WTC11 (cell line): ENCODE results near the gene CEP126. TPM values are rescaled to one million over a fixed set of nuclear protein-coding genes. Genes with fewer than 3 reads are reported as not detected.

Experiments used
- ATAC-seq: fragments of 200-7000 bp; cut with Tn5 transposase; 2 replicates; pipeline ENCODE4 v1.10.0; 2021; ENCODE audit warnings: mild to moderate bottlenecking, moderate library complexity
- CTCF ChIA-PET: fragments of 300-600 bp; sonication (Branson Sonifier 250); formaldehyde crosslinking; loops from one replicate; lab custom pipeline; 2021; ENCODE audit warnings: antibody characterized with exemption; lab: Charles Lee
- POLR2A ChIA-PET: fragments of 350-600 bp; sonication (Branson Sonifier 250); formaldehyde crosslinking; loops from one replicate; lab custom pipeline; 2021; ENCODE audit warnings: antibody characterized with exemption; lab: Charles Lee
- DNase-seq: peaks from one replicate; pipeline ENCODE4 v3.0.0; 2021; ENCODE audit warnings: low spot score
- H3K27ac Mint-ChIP-seq: 2 replicates; pipeline ENCODE4 v1.8.0; 2021; ENCODE audit warnings: mixed read lengths
- H3K27me3 Mint-ChIP-seq: 2 replicates; pipeline ENCODE4 v1.8.0; 2021; ENCODE audit warnings: low read depth, mild to moderate bottlenecking, moderate library complexity, mixed read lengths
- H3K36me3 Mint-ChIP-seq: 2 replicates; pipeline ENCODE4 v1.8.0; 2021; ENCODE audit warnings: mixed read lengths
- H3K4me1 Mint-ChIP-seq: 2 replicates; pipeline ENCODE4 v1.8.0; 2022; ENCODE audit warnings: mixed read lengths
- H3K4me3 Mint-ChIP-seq: 2 replicates; pipeline ENCODE4 v1.8.0; 2021; ENCODE audit warnings: mild to moderate bottlenecking, moderate library complexity, mixed read lengths
- H3K9me3 Mint-ChIP-seq: 2 replicates; pipeline ENCODE4 v1.8.0; 2021; ENCODE audit warnings: mixed read lengths
- ATF1 ChIP-seq: sonication (generic); formaldehyde crosslinking; IDR thresholded peaks from 2 replicates; pipeline ENCODE4 v1.8.1; 2023; ENCODE audit warnings: mild to moderate bottlenecking, moderate library complexity, missing genetic modification reagents
- ETV6 ChIP-seq: sonication (generic); formaldehyde crosslinking; IDR thresholded peaks from 2 replicates; pipeline ENCODE4 v1.8.1; 2022; ENCODE audit warnings: mild to moderate bottlenecking, missing genetic modification reagents
- FOXK1 ChIP-seq: sonication (generic); formaldehyde crosslinking; IDR thresholded peaks from 2 replicates; pipeline ENCODE4 v1.8.0; 2022; ENCODE audit warnings: mild to moderate bottlenecking, moderate library complexity, missing genetic modification reagents
- FOXP1 ChIP-seq: sonication (generic); formaldehyde crosslinking; IDR thresholded peaks from 2 replicates; pipeline ENCODE4 v1.8.0; 2022; ENCODE audit warnings: missing genetic modification reagents, mild to moderate bottlenecking, moderate library complexity, borderline replicate concordance
- HMGA2 ChIP-seq: fragments of 250-450 bp; sonication (Bioruptor Pico); IDR thresholded peaks from 2 replicates; pipeline ENCODE4 v1.4.0; 2021; ENCODE audit warnings: mild to moderate bottlenecking, moderate library complexity
- KAT7 ChIP-seq: sonication (generic); formaldehyde crosslinking; IDR thresholded peaks from 2 replicates; pipeline ENCODE4 v1.8.1; 2023; ENCODE audit warnings: missing genetic modification reagents, mild to moderate bottlenecking, borderline replicate concordance
- MYBL2 ChIP-seq: sonication (generic); formaldehyde crosslinking; IDR thresholded peaks from 2 replicates; pipeline ENCODE4 v1.8.1; 2023; ENCODE audit warnings: mild to moderate bottlenecking, moderate library complexity, missing genetic modification reagents
- NR2C2 ChIP-seq: sonication (generic); formaldehyde crosslinking; IDR thresholded peaks from 2 replicates; pipeline ENCODE4 v1.8.0; 2022; ENCODE audit warnings: mild to moderate bottlenecking, missing genetic modification reagents
- PRRX2 ChIP-seq: fragments of 250-450 bp; sonication (Bioruptor Pico); IDR thresholded peaks from 2 replicates; pipeline ENCODE4 v1.8.0; 2021; ENCODE audit warnings: mild to moderate bottlenecking
- RELA ChIP-seq: sonication (generic); formaldehyde crosslinking; IDR thresholded peaks from 2 replicates; pipeline ENCODE4 v1.8.1; 2022; ENCODE audit warnings: missing genetic modification reagents, mild to moderate bottlenecking, borderline replicate concordance
- RORB ChIP-seq: fragments of 250-450 bp; sonication (Bioruptor Pico); IDR thresholded peaks from 2 replicates; pipeline ENCODE4 v1.9.0; 2021; ENCODE audit warnings: mild to moderate bottlenecking
- SMAD4 ChIP-seq: sonication (generic); formaldehyde crosslinking; IDR thresholded peaks from 2 replicates; pipeline ENCODE4 v1.8.0; 2022; ENCODE audit warnings: mild to moderate bottlenecking, missing genetic modification reagents
- SOX15 ChIP-seq: fragments of 250-450 bp; sonication (Bioruptor Pico); IDR thresholded peaks from 2 replicates; pipeline ENCODE4 v1.9.0; 2021; ENCODE audit warnings: mild to moderate bottlenecking
- ZBTB21 ChIP-seq: sonication (generic); formaldehyde crosslinking; IDR thresholded peaks from 2 replicates; pipeline ENCODE4 v1.8.1; 2023; ENCODE audit warnings: mild to moderate bottlenecking, missing genetic modification reagents, borderline replicate concordance
- ZNF232 ChIP-seq: sonication (generic); formaldehyde crosslinking; IDR thresholded peaks from 2 replicates; pipeline ENCODE4 v1.8.0; 2022; ENCODE audit warnings: mild to moderate bottlenecking, missing genetic modification reagents
- ZNF396 ChIP-seq: fragments of 250-450 bp; sonication (Bioruptor Pico); IDR thresholded peaks from 2 replicates; pipeline ENCODE4 v1.8.0; 2021; ENCODE audit warnings: mild to moderate bottlenecking, moderate library complexity, borderline replicate concordance
- ZNF416 ChIP-seq: fragments of 250-450 bp; sonication (Bioruptor Pico); IDR thresholded peaks from 2 replicates; pipeline ENCODE4 v1.9.0; 2021; ENCODE audit warnings: mild to moderate bottlenecking, inconsistent platforms
- ZNF671 ChIP-seq: fragments of 250-450 bp; sonication (Bioruptor Pico); IDR thresholded peaks from 2 replicates; pipeline ENCODE4 v1.8.0; 2021; ENCODE audit warnings: mild to moderate bottlenecking
- total RNA-seq: library from RNA; stranded (reverse); gene quantifications from 3 replicates; pipeline ENCODE4 v1.2.3, GENCODE V29; 2021
- TF ChIP-seq, protein P1 (sequence below): sonication (generic); formaldehyde crosslinking; IDR thresholded peaks from 2 replicates; pipeline ENCODE4 v1.8.1; 2022; ENCODE audit warnings: low read depth, mild to moderate bottlenecking, moderate library complexity, missing genetic modification reagents, borderline replicate concordance
- TF ChIP-seq, protein P2 (sequence below): sonication (generic); formaldehyde crosslinking; IDR thresholded peaks from 2 replicates; pipeline ENCODE4 v1.8.0; 2022; ENCODE audit warnings: mild to moderate bottlenecking, missing genetic modification reagents
- TF ChIP-seq, protein P3 (sequence below): sonication (generic); formaldehyde crosslinking; IDR thresholded peaks from 2 replicates; pipeline ENCODE4 v1.8.0; 2022; ENCODE audit warnings: mild to moderate bottlenecking, missing genetic modification reagents
- TF ChIP-seq, protein P4 (sequence below): sonication (generic); formaldehyde crosslinking; conservative IDR thresholded peaks from 2 replicates; pipeline ENCODE4 v1.8.1; 2022; ENCODE audit warnings: mild to moderate bottlenecking, missing genetic modification reagents
- TF ChIP-seq, protein P5 (sequence below): sonication (generic); formaldehyde crosslinking; IDR thresholded peaks from 2 replicates; pipeline ENCODE4 v1.8.1; 2023; ENCODE audit warnings: mild to moderate bottlenecking, missing genetic modification reagents, moderate library complexity
- TF ChIP-seq, protein P6 (sequence below): sonication (generic); formaldehyde crosslinking; IDR thresholded peaks from 2 replicates; pipeline ENCODE4 v1.8.1; 2023; ENCODE audit warnings: mild to moderate bottlenecking, missing genetic modification reagents, borderline replicate concordance
- TF ChIP-seq, protein P7 (sequence below): sonication (generic); formaldehyde crosslinking; IDR thresholded peaks from 2 replicates; pipeline ENCODE4 v1.8.1; 2022; ENCODE audit warnings: mild to moderate bottlenecking, moderate library complexity, missing genetic modification reagents
- TF ChIP-seq, protein P8 (sequence below): sonication (generic); formaldehyde crosslinking; IDR thresholded peaks from 2 replicates; pipeline ENCODE4 v1.8.0; 2023; ENCODE audit warnings: missing genetic modification reagents
- TF ChIP-seq, protein P9 (sequence below): sonication (generic); formaldehyde crosslinking; IDR thresholded peaks from 2 replicates; pipeline ENCODE4 v1.8.1; 2022; ENCODE audit warnings: missing genetic modification reagents, borderline replicate concordance

CEP126 gene
- total RNA-seq, 1 experiment from 2014 or later: 2.4 TPM

DNA sequence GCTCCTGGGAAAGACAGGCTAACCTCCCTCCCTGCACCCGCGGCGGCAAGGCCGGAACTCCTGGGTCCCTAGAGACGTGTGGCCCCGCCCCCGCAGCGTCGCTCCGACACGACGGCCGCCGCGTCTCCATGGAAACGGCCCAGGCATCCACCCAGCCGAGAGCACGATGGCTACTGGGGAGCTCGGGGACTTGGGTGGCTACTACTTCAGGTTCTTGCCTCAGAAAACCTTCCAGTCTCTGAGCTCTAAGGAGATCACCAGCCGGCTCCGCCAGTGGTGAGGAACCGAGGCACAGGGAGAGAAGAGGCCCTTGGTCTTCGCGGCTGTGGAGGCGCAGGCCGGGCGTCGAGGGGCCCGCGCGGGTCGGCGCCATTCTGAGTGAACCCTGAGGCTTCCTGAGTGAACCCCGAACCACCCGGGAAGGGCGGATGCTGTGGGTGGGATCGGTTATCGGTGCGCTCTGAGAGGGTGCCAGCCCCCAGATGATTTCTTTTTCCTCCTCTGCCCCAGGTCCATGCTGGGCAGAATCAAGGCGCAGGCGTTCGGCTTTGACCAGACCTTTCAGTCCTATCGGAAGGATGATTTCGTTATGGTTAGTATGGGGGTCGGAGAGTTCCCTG, 132.6 kb downstream of the CEP126 start, which contains the start of gene CFAP300:
CFAP300 (plus strand) TSS at position 133 of the 620 bp plus-strand sequence; CDS start at position 167, 34 bp downstream.
- POLR2A ChIA-PET: interaction anchor here (0.6 to 0.9 kb wide), 2 partner anchors 64 to 565 kb away, joined by 3 to 4 read pairs; no protein-coding TSS in a partner anchor
- H3K36me3 Mint-ChIP-seq: no peaks in the 10 kb centered on the region
- CTCF ChIA-PET: interaction anchor here (0.6 to 1.2 kb wide), 3 partner anchors 40 to 221 kb away, joined by 3 to 8 read pairs (median 5); no protein-coding TSS in a partner anchor
- H3K4me1 Mint-ChIP-seq: peaks cover 14% of the 10 kb centered on the region
- H3K27me3 Mint-ChIP-seq: peaks cover 16% of the 10 kb centered on the region
- H3K27ac Mint-ChIP-seq: no peak within 1 kb of the TSS
- no peaks in the 10 kb centered on the region for H3K9me3 Mint-ChIP-seq
- peak; percentile 89 for ATAC-seq
- peak within 1 kb of the TSS; percentile 75 for H3K4me3 Mint-ChIP-seq
- peak; percentile 81 for DNase-seq
- TF ChIP-seq NR2C2 (CRISPR knock-in tag) (no peak), FOXP1 (CRISPR knock-in tag) (0 out of 2 replicates have a peak, but pooled peaks have one; percentile 32), MYBL2 (0 out of 2 replicates have a peak, but pooled peaks have one; percentile 46), KAT7 (CRISPR knock-in tag) (no peak), HMGA2 (CRISPR knock-in tag) (no peak), FOXK1 (CRISPR knock-in tag) (no peak), ZNF396 (CRISPR knock-in tag) (no peak), ATF1 (CRISPR knock-in tag) (no peak), RORB (CRISPR knock-in tag) (no peak), SMAD4 (CRISPR knock-in tag) (no peak), ZNF232 (CRISPR knock-in tag) (no peak), PRRX2 (CRISPR knock-in tag) (no peak), ZBTB21 (CRISPR knock-in tag) (peak; percentile 68; the same call in 1 of the 2 replicates), ETV6 (CRISPR knock-in tag) (no peak), RELA (CRISPR knock-in tag) (no peak), ZNF671 (CRISPR knock-in tag) (no peak), ZNF416 (no peak), SOX15 (no peak)
- TF ChIP-seq, protein P1, sequence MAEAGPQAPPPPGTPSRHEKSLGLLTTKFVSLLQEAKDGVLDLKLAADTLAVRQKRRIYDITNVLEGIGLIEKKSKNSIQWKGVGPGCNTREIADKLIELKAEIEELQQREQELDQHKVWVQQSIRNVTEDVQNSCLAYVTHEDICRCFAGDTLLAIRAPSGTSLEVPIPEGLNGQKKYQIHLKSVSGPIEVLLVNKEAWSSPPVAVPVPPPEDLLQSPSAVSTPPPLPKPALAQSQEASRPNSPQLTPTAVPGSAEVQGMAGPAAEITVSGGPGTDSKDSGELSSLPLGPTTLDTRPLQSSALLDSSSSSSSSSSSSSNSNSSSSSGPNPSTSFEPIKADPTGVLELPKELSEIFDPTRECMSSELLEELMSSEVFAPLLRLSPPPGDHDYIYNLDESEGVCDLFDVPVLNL: no peak
- TF ChIP-seq, protein P2, sequence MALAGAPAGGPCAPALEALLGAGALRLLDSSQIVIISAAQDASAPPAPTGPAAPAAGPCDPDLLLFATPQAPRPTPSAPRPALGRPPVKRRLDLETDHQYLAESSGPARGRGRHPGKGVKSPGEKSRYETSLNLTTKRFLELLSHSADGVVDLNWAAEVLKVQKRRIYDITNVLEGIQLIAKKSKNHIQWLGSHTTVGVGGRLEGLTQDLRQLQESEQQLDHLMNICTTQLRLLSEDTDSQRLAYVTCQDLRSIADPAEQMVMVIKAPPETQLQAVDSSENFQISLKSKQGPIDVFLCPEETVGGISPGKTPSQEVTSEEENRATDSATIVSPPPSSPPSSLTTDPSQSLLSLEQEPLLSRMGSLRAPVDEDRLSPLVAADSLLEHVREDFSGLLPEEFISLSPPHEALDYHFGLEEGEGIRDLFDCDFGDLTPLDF: no peak
- TF ChIP-seq, protein P3, sequence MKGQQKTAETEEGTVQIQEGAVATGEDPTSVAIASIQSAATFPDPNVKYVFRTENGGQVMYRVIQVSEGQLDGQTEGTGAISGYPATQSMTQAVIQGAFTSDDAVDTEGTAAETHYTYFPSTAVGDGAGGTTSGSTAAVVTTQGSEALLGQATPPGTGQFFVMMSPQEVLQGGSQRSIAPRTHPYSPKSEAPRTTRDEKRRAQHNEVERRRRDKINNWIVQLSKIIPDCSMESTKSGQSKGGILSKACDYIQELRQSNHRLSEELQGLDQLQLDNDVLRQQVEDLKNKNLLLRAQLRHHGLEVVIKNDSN (CRISPR knock-in tag): peak; percentile 34; the same call in 1 of the 2 replicates
- TF ChIP-seq, protein P4, sequence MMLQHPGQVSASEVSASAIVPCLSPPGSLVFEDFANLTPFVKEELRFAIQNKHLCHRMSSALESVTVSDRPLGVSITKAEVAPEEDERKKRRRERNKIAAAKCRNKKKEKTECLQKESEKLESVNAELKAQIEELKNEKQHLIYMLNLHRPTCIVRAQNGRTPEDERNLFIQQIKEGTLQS (CRISPR knock-in tag): no peak
- TF ChIP-seq, protein P5, sequence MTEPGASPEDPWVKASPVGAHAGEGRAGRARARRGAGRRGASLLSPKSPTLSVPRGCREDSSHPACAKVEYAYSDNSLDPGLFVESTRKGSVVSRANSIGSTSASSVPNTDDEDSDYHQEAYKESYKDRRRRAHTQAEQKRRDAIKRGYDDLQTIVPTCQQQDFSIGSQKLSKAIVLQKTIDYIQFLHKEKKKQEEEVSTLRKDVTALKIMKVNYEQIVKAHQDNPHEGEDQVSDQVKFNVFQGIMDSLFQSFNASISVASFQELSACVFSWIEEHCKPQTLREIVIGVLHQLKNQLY (CRISPR knock-in tag): no peak
- TF ChIP-seq, protein P6, sequence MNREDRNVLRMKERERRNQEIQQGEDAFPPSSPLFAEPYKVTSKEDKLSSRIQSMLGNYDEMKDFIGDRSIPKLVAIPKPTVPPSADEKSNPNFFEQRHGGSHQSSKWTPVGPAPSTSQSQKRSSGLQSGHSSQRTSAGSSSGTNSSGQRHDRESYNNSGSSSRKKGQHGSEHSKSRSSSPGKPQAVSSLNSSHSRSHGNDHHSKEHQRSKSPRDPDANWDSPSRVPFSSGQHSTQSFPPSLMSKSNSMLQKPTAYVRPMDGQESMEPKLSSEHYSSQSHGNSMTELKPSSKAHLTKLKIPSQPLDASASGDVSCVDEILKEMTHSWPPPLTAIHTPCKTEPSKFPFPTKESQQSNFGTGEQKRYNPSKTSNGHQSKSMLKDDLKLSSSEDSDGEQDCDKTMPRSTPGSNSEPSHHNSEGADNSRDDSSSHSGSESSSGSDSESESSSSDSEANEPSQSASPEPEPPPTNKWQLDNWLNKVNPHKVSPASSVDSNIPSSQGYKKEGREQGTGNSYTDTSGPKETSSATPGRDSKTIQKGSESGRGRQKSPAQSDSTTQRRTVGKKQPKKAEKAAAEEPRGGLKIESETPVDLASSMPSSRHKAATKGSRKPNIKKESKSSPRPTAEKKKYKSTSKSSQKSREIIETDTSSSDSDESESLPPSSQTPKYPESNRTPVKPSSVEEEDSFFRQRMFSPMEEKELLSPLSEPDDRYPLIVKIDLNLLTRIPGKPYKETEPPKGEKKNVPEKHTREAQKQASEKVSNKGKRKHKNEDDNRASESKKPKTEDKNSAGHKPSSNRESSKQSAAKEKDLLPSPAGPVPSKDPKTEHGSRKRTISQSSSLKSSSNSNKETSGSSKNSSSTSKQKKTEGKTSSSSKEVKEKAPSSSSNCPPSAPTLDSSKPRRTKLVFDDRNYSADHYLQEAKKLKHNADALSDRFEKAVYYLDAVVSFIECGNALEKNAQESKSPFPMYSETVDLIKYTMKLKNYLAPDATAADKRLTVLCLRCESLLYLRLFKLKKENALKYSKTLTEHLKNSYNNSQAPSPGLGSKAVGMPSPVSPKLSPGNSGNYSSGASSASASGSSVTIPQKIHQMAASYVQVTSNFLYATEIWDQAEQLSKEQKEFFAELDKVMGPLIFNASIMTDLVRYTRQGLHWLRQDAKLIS: peak; percentile 30; the same call in 1 of the 2 replicates
- TF ChIP-seq, protein P7, sequence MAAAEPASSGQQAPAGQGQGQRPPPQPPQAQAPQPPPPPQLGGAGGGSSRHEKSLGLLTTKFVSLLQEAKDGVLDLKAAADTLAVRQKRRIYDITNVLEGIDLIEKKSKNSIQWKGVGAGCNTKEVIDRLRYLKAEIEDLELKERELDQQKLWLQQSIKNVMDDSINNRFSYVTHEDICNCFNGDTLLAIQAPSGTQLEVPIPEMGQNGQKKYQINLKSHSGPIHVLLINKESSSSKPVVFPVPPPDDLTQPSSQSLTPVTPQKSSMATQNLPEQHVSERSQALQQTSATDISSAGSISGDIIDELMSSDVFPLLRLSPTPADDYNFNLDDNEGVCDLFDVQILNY (CRISPR knock-in tag): peak; percentile 74; the same call in 1 of the 2 replicates
- TF ChIP-seq, protein P8, sequence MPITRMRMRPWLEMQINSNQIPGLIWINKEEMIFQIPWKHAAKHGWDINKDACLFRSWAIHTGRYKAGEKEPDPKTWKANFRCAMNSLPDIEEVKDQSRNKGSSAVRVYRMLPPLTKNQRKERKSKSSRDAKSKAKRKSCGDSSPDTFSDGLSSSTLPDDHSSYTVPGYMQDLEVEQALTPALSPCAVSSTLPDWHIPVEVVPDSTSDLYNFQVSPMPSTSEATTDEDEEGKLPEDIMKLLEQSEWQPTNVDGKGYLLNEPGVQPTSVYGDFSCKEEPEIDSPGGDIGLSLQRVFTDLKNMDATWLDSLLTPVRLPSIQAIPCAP (CRISPR knock-in tag): no peak
- TF ChIP-seq, protein P9, sequence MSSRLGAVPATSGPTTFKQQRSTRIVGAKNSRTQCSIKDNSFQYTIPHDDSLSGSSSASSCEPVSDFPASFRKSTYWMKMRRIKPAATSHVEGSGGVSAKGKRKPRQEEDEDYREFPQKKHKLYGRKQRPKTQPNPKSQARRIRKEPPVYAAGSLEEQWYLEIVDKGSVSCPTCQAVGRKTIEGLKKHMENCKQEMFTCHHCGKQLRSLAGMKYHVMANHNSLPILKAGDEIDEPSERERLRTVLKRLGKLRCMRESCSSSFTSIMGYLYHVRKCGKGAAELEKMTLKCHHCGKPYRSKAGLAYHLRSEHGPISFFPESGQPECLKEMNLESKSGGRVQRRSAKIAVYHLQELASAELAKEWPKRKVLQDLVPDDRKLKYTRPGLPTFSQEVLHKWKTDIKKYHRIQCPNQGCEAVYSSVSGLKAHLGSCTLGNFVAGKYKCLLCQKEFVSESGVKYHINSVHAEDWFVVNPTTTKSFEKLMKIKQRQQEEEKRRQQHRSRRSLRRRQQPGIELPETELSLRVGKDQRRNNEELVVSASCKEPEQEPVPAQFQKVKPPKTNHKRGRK (CRISPR knock-in tag): no peak
